K562 (cell line): ENCODE results near the gene MCEMP1. TPM values are rescaled to one million over a fixed set of nuclear protein-coding genes. Genes with fewer than 3 reads are reported as not detected.

Experiments used
- ATAC-seq: fragments of 200-7000 bp; cut with Tn5 transposase; 3 replicates; pipeline ENCODE4 v1.9.1; 2020; ENCODE audit warnings: moderate library complexity
- BruUV-seq: library from RNA; stranded (reverse); fragments of 400-500 nt; replicated peaks from 2 replicates; lab custom pipeline; 2021; lab: Mats Ljungman, UMichigan
- CTCF ChIA-PET: fragments of 300-600 bp; formaldehyde crosslinking; extraction: SDS; loops from one replicate; lab custom pipeline; 2021; ENCODE audit warnings: low intra/inter-chr PET ratio; lab: Yijun Ruan, JAX
- POLR2A ChIA-PET: fragments of 300-600, 350-650 bp; sonication (Branson Sonifier 250); formaldehyde crosslinking; extraction: SDS; loops from one replicate; lab custom pipeline; 2021; ENCODE audit warnings: antibody characterized with exemption, inconsistent platforms; lab: Yijun Ruan, JAX
- DNase-seq, 4 experiments: peaks; one replicate each; pipeline versions ENCODE4 v3.0.0 to v3.0.0-alpha.2; 2011 to 2018; ENCODE audit warnings: low spot score in 3 of 4, mixed read lengths in 3 of 4; ENCODE audit errors: extremely low read depth in 1 of 4
- FAIRE-seq: peaks from 2 replicates; lab custom pipeline; 2011; peaks lifted over from hg19 to GRCh38; lab: Jason Lieb, UNC
- H2AFZ ChIP-seq: 2 replicates; pipeline ENCODE4 v1.6.0; 2011; ENCODE audit warnings: low read depth, low read length, control low read depth, inconsistent platforms
- H3K27ac ChIP-seq: fragments of 200-600 bp; 3 replicates; pipeline ENCODE4 v1.8.0; 2011; ENCODE audit warnings: low read depth, mild to moderate bottlenecking, control low read depth, inconsistent platforms, low read length, moderate library complexity, mixed read lengths; ENCODE audit errors: extremely low read depth
- H3K27me3 ChIP-seq, 2 experiments: fragments of 300-600 bp in 1 of 2; 2 replicates in 1 of 2; 3 replicates in 1 of 2; pipeline versions ENCODE4 v1.6.0 to v1.8.0; 2011; ENCODE audit warnings: inconsistent platforms in 2 of 2, low read length in 2 of 2, mild to moderate bottlenecking in 1 of 2, mixed read lengths in 1 of 2, moderate library complexity in 1 of 2; ENCODE audit not compliant: control insufficient read depth in 2 of 2, insufficient read depth in 2 of 2
- H3K36me3 ChIP-seq: fragments of 300-600 bp; 3 replicates; pipeline ENCODE4 v1.8.0; 2011; ENCODE audit warnings: mild to moderate bottlenecking, low read length, inconsistent platforms; ENCODE audit not compliant: control insufficient read depth, insufficient read depth
- H3K4me1 ChIP-seq, 2 experiments: fragments of 200-600 bp in 1 of 2; replicated peaks in 1 of 2; 2 replicates in 1 of 2; 3 replicates in 1 of 2; pipeline versions ENCODE4 v1.5.1 to v1.8.0; 2011; ENCODE audit warnings: inconsistent platforms in 2 of 2, low read length in 2 of 2, mild to moderate bottlenecking in 1 of 2, mixed read lengths in 1 of 2, moderate library complexity in 1 of 2; ENCODE audit not compliant: control insufficient read depth in 2 of 2, insufficient read depth in 2 of 2
- H3K4me2 ChIP-seq: 2 replicates; pipeline ENCODE4 v1.6.1; 2011; ENCODE audit warnings: low read length, control low read depth, inconsistent platforms, mixed read lengths; ENCODE audit not compliant: insufficient read depth
- H3K4me3 ChIP-seq: fragments of 200-600 bp; sonication (generic), shearing (Covaris generic); 2 replicates; pipeline ENCODE4 v1.5.1; 2016; ENCODE audit warnings: control low read depth, inconsistent platforms
- H3K79me2 ChIP-seq: fragments of 200-600 bp; 3 replicates; pipeline ENCODE4 v1.8.0; 2011; ENCODE audit warnings: low read length, inconsistent platforms; ENCODE audit not compliant: control insufficient read depth, insufficient read depth
- H3K9ac ChIP-seq, 2 experiments: 2 replicates each; pipeline versions ENCODE4 v1.6.0 to v1.6.1; 2011; ENCODE audit warnings: low read depth in 2 of 2, low read length in 2 of 2, control low read depth in 1 of 2, inconsistent platforms in 1 of 2, mild to moderate bottlenecking in 1 of 2, mixed read lengths in 1 of 2; ENCODE audit not compliant: insufficient read depth in 1 of 2
- H3K9me1 ChIP-seq: one replicate; pipeline ENCODE4 v1.6.0; 2011; ENCODE audit warnings: inconsistent platforms, mild to moderate bottlenecking, low read length, moderate library complexity; ENCODE audit not compliant: control insufficient read depth, insufficient read depth
- H3K9me3 ChIP-seq: replicated peaks from 2 replicates; pipeline ENCODE4 v1.5.1; 2011; ENCODE audit warnings: low read depth, low read length, inconsistent platforms; ENCODE audit not compliant: control insufficient read depth, insufficient read depth
- H4K20me1 ChIP-seq: replicated peaks from 2 replicates; pipeline ENCODE4 v1.6.1; 2011; ENCODE audit warnings: low read length, inconsistent platforms, mixed read lengths; ENCODE audit not compliant: control insufficient read depth, insufficient read depth
- FUS ChIP-seq: fragments of 200-400 bp; formaldehyde crosslinking; optimal IDR thresholded peaks from 2 replicates; pipeline ENCODE3; 2017; ENCODE audit warnings: low read depth, low read length
- HMGN3 ChIP-seq: IDR thresholded peaks from 2 replicates; pipeline ENCODE4 v1.6.1; 2011; ENCODE audit warnings: borderline replicate concordance, low read depth, mild to moderate bottlenecking, mixed read lengths, low read length; ENCODE audit not compliant: insufficient read length; ENCODE audit errors: extremely low read depth
- IRF9 ChIP-seq: fragments of 450-650 bp; IDR thresholded peaks from 2 replicates; pipeline ENCODE4 v1.6.1; 2016; ENCODE audit warnings: missing biosample characterization, missing genetic modification characterization
- MBD1 ChIP-seq: fragments of 250-450 bp; sonication (Bioruptor Pico); IDR thresholded peaks from 2 replicates; pipeline ENCODE4 v1.8.0; 2022; ENCODE audit warnings: inconsistent platforms
- MXD1 ChIP-seq: fragments of 250-450 bp; sonication (Bioruptor Pico); IDR thresholded peaks from 2 replicates; pipeline ENCODE4 v1.8.0; 2021; ENCODE audit warnings: borderline replicate concordance, mild to moderate bottlenecking, moderate library complexity; ENCODE audit not compliant: poor library complexity, severe bottlenecking
- NONO ChIP-seq, 2 experiments: fragments of 200-400 bp in 1 of 2; fragments of 450-650 bp in 1 of 2; formaldehyde crosslinking in 1 of 2; IDR thresholded peaks; 2 replicates each; pipeline ENCODE4 v1.6.1; 2017; ENCODE audit warnings: low read depth in 2 of 2, mild to moderate bottlenecking in 2 of 2, moderate library complexity in 2 of 2, low read length in 1 of 2
- RCOR1 ChIP-seq, 2 experiments: IDR thresholded peaks; 2 replicates each; pipeline ENCODE4 v1.6.1; 2012; ENCODE audit warnings: low read depth in 2 of 2, low read length in 2 of 2, borderline replicate concordance in 1 of 2, improper control_type of control experiment in 1 of 2
- SUPT5H ChIP-seq: fragments of 450-650 bp; IDR thresholded peaks from 2 replicates; pipeline ENCODE4 v1.6.1; 2016
- TRIM28 ChIP-seq: fragments of 450-650 bp; IDR thresholded peaks from 2 replicates; pipeline ENCODE4 v1.6.1; 2017
- ZNF436 ChIP-seq: fragments of 250-450, 450-650 bp; sonication (Bioruptor Pico); formaldehyde crosslinking; IDR thresholded peaks from 2 replicates; pipeline ENCODE4 v1.7.0; 2020; ENCODE audit warnings: mild to moderate bottlenecking
- WGBS: fragments of 100-300 bp; shearing (Covaris generic); methylation state at CpG from one replicate; pipeline ENCODE4 v1.1.6; 2016; ENCODE audit warnings: low coverage, mixed read lengths; ENCODE audit not compliant: insufficient coverage; ENCODE audit errors: missing lambda C conversion rate; 5-methylcytosine and 5-hydroxymethylcytosine counted together
- in situ Hi-C: fragments of 300-500 bp; cut with MboI; formaldehyde crosslinking; loops from 4 replicates; pipeline ENCODE4 v1.15.0; 2018; ENCODE audit warnings: inconsistent platforms, mixed read lengths
- intact Hi-C: fragments of 100-400 bp; cut with micrococcal nuclease; formaldehyde crosslinking; loops from 2 replicates; pipeline ENCODE4 v1.14.2; 2022
- polyA plus RNA-seq, 8 experiments: library from polyadenylated mRNA; depleted of rRNA in 4 of 8; stranded (reverse) in 5 of 8; unstranded in 3 of 8; fragments of >200 nt; fragmentation: Nextera tagmentation in 2 of 8; fragmentation: Illumina TruSeq in 1 of 8; extraction: Ambion mirVana in 2 of 8; extraction: Trizol in 1 of 8; gene quantifications; 2 replicates each; pipeline versions ENCODE4 v1.2.1 to v1.2.3, GENCODE V29; 2011 to 2014; ENCODE audit warnings: inconsistent platforms in 1 of 8, missing spikeins in 1 of 8
- total RNA-seq, 7 experiments: library from RNA; depleted of rRNA in 6 of 7; stranded (reverse); fragments of >200 nt in 6 of 7; fragmentation: Illumina TruSeq in 2 of 7; extraction: Trizol in 2 of 7; gene quantifications; 2 replicates each; pipeline versions ENCODE4 v1.2.1 to v1.2.3, GENCODE V29; 2011 to 2021; ENCODE audit warnings: low replicate concordance in 1 of 7
- TF ChIP-seq, protein P1 (sequence below): sonication (generic); formaldehyde crosslinking; IDR thresholded peaks from 2 replicates; pipeline ENCODE4 v1.8.0; 2022; ENCODE audit warnings: mild to moderate bottlenecking, missing genetic modification reagents

Gene MCEMP1
- total and polyA plus RNA-seq, 9 of the 15 experiments (the other 6 are each of a cell fraction or from before 2014, with no cell fraction given): 0.11 to 1.8 (median 0.51) TPM

DNA sequence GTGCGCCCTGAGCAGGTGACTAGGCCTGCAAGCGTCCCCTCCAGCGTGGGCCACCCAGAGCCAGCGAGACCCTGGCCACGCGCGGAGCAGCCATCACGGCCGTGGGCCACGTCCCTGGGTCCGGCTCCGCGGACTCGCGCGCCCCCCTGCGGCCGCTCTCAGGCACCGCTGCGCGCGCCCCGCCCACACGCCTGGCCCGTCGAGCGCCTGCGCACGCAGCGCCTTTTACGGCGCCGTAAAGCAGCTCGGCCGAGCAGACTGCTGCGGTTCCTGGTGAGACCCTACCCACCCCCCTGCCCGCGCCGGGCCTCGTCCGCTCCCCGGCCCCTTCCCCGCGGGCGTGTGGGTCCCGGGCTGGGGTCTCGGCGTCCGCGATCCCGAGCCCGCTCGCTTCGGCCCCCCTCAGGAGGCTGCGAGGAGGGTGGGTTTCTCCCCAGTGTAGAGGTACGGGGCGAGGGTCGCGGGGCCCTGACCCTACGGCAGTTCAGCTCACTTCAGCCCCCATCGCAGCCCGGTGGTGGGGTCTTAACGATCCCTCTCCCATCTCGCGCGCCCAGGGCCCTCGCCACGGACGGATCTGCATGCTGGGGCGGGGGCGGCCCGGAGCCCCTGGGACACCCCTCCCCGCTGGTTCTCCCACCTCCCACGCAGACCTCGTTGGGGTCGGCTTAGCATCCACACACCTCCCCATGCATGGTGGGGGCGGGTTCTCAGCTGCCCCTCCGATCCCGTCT is 3.9 kb downstream of the MCEMP1 start, which contains the start of gene TRAPPC5:
Gene TRAPPC5 (plus strand): TSS at position 228 of the 734 bp plus-strand sequence. CDS start 1,421 bp downstream, outside the sequence.
- DNase-seq: peak; percentile 89 to 96 (median 94)
- peak within 1 kb of the TSS; percentile 87 for H3K4me2 ChIP-seq
- peak; percentile 86 for ATAC-seq
- peaks cover 15% of the 10 kb centered on the region; the same call in 2 of the 3 replicates for H3K79me2 ChIP-seq
- H3K9me1 ChIP-seq: peaks cover 3% of the 10 kb centered on the region
- in situ Hi-C loops: loop anchor here (5.0 to 10.0 kb wide), 2 partner anchors 113 to 326 kb away; no protein-coding TSS in a partner anchor
- H4K20me1 ChIP-seq: no peaks in the 10 kb centered on the region
- H3K27me3 ChIP-seq: 0 out of 5 replicates have a peak, but pooled peaks cover 0 to 8% of the 10 kb centered on the region in 2 experiments
- peaks cover 10% of the 10 kb centered on the region; the same call in 2 of the 3 replicates for H3K36me3 ChIP-seq
- intact Hi-C loops: loop anchor here (2.0 to 10.0 kb wide), 4 partner anchors 28 to 326 kb away; no protein-coding TSS in a partner anchor
- H3K27ac ChIP-seq: peak within 1 kb of the TSS; percentile 79
- no peaks in the 10 kb centered on the region for H3K9me3 ChIP-seq
- H3K4me3 ChIP-seq: peak within 1 kb of the TSS; percentile 95
- peak within 1 kb of the TSS; percentile 86 to 95 for H3K9ac ChIP-seq
- WGBS: 2% methylated on average over 30 of the region's 79 CpGs
- peak within 1 kb of the TSS; percentile 87 for H2AFZ ChIP-seq
- peaks cover 10 to 26% of the 10 kb centered on the region in 2 experiments; a peak in 4 of 5 replicates for H3K4me1 ChIP-seq
- POLR2A ChIA-PET: interaction anchor here (0.6 to 1.1 kb wide), 4 partner anchors 12 to 326 kb away, joined by 3 read pairs; no protein-coding TSS in a partner anchor
- BruUV-seq: no TSS peak
- CTCF ChIA-PET: interaction anchor here (0.5 to 2.6 kb wide), 5 partner anchors 113 to 337 kb away, joined by 3 to 28 read pairs (median 3); no protein-coding TSS in a partner anchor
- FAIRE-seq: no peak
- TF ChIP-seq TRIM28 (no peak), IRF9 (tag) (no peak), SUPT5H (peak; percentile 62), ZNF436 (CRISPR knock-in tag) (no peak), MBD1 (no peak), RCOR1 (IDR thresholded peaks at IDR 0.05; ENCODE audit: borderline replicate concordance in 1 of 2, low read depth in 2 of 2, low read length in 2 of 2) (0 out of 4 replicates have a peak, but pooled peaks of 1 of the 2 experiments have one; percentile 15), NONO (IDR thresholded peaks at IDR 0.05; ENCODE audit: low read depth in 2 of 2, low read length in 1 of 2) (peak in 1 of 2 experiments; percentile 71; a peak in 2 of 4 replicates), MXD1 (no peak), HMGN3 (peak; percentile 48), FUS (peak; percentile 25)
- TF ChIP-seq, protein P1, sequence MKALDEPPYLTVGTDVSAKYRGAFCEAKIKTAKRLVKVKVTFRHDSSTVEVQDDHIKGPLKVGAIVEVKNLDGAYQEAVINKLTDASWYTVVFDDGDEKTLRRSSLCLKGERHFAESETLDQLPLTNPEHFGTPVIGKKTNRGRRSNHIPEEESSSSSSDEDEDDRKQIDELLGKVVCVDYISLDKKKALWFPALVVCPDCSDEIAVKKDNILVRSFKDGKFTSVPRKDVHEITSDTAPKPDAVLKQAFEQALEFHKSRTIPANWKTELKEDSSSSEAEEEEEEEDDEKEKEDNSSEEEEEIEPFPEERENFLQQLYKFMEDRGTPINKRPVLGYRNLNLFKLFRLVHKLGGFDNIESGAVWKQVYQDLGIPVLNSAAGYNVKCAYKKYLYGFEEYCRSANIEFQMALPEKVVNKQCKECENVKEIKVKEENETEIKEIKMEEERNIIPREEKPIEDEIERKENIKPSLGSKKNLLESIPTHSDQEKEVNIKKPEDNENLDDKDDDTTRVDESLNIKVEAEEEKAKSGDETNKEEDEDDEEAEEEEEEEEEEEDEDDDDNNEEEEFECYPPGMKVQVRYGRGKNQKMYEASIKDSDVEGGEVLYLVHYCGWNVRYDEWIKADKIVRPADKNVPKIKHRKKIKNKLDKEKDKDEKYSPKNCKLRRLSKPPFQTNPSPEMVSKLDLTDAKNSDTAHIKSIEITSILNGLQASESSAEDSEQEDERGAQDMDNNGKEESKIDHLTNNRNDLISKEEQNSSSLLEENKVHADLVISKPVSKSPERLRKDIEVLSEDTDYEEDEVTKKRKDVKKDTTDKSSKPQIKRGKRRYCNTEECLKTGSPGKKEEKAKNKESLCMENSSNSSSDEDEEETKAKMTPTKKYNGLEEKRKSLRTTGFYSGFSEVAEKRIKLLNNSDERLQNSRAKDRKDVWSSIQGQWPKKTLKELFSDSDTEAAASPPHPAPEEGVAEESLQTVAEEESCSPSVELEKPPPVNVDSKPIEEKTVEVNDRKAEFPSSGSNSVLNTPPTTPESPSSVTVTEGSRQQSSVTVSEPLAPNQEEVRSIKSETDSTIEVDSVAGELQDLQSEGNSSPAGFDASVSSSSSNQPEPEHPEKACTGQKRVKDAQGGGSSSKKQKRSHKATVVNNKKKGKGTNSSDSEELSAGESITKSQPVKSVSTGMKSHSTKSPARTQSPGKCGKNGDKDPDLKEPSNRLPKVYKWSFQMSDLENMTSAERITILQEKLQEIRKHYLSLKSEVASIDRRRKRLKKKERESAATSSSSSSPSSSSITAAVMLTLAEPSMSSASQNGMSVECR (CRISPR knock-in tag): peak; percentile 58; the same call in 1 of the 2 replicates
